Inflammatory macrophage (primary cell): ENCODE results near the gene PLA2G12B.
"Not testable (repeated sequence)": the region's sequence is repeated elsewhere in the genome, so short reads cannot be mapped to it uniquely, and the experiment has no call there.

Source experiments
- DNase-seq, 2 donors: peaks; one replicate each; pipeline ENCODE4 v3.0.0-alpha.2; 2020 to 2022

The PLA2G12B gene

DNA sequence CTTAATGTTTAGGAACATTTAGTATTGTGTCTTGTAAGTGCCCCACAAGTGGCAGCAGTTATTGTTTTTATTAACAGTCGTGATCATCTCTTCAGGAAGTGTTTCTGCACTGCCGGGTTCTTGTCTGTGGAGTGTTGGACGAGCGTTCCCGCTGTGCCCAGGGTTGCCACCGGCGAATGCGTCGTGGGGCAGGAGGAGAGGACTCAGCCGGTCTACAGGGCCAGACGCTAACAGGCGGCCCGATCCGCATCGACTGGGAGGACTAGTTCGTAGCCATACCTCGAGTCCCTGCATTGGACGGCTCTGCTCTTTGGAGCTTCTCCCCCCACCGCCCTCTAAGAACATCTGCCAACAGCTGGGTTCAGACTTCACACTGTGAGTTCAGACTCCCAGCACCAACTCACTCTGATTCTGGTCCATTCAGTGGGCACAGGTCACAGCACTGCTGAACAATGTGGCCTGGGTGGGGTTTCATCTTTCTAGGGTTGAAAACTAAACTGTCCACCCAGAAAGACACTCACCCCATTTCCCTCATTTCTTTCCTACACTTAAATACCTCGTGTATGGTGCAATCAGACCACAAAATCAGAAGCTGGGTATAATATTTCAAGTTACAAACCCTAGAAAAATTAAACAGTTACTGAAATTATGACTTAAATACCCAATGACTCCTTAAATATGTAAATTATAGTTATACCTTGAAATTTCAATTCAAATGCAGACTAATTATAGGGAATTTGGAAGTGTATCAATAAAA is 22.2 kb downstream of the PLA2G12B start:
- DNase-seq: no peak

DNA sequence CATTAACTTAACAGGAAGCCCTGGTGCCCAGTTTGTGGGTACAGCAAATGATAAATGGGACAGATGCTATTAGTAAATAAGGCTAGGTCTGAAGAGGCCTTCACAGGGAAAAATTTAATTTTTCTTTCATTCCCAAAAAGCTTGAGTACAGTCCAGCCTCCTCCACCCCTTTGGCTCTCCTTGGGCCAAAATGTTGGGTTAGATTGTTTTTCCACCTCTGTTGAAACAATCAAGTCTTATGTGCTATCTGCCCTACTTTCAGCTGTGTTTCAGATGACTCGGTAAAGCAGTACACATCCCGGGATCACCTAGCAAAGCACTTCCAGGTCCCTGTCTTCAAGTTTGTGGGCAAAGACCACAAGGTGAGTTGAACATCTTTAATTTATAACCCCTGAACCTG is 24.3 kb downstream of the PLA2G12B start:
- DNase-seq: no peak

DNA sequence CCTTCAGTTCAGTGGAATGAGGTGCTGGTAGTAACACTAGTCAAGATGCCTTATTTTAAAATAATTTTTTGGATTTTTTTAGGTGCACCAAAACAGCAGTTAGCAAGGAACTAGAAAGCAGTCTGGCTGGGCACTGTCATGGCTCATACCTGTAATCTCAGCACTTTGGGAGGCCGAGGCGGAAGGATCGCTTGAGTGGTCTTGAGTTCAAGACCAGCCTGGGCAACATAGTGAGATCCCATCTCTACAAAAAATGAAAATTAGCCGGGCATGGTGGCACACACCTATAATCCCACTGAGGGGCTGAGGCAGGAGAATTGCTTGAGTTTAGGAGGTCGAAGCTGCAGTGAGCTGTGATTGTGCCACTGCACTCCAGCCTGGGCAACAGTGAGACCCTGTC is 25.8 kb downstream of the PLA2G12B start:
- no peak for DNase-seq

DNA sequence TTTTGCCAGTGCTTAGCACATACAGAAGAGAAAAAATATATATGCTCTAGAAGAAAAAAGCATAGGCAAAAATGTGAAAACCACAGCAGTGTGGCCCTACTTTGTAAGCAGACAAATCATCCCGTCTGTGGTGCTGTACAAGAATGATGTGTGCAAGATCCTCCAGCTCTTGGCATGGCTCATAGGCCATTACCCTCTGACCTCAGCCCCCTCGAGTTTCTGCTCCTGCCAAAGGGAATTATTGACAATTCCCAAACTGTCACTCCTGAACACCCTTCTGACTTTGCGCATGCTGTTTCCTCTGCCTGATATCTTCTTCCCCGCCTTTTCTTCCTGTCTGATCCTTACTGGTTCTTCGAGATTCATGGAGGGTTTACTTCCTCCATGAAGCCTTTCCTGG is 27.1 kb downstream of the PLA2G12B start:
- no peak for DNase-seq

DNA sequence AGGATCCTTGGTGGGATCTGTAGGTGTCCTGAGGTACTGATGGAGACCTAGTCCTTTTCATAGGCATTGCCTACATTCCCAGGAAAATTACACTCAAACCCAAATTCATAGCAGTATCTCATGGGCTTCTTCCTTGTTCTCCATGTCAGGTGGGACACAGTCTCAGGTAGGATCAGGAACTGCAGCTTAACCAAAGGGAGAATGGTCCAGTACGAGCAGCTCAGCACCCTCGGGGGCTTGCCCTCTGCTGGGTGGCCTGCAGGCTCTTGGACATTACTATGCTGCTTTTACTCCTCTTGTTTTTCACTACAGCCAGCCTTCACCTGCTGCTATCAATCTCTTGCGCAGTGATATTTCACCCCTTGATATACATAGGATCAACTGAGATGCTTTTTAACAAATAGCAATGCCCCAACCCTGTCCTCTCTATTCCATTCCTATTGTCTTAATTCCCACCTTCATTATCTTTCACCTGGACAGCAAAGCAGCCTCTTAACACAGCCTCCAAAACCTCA is 28.6 kb downstream of the PLA2G12B start:
- DNase-seq: no peak

DNA sequence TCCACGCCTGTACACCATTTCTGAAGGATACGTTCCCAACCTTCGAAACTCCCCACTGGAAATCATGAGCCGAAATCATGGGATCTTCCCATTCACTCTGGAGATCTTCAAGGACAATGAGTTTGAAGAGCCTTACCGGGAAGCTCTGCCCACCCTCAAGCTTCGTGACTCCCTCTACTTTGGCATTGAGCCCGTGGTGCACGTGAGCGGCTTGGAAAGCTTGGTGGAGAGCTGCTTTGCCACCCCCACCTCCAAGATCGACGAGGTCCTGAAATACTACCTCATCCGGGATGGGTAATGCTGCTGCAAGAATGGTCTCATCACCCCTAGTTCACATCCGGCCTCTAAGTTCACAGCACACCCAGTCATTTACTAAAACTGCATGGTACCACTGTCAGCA is 30.3 kb downstream of the PLA2G12B start:
- DNase-seq: no peak

DNA sequence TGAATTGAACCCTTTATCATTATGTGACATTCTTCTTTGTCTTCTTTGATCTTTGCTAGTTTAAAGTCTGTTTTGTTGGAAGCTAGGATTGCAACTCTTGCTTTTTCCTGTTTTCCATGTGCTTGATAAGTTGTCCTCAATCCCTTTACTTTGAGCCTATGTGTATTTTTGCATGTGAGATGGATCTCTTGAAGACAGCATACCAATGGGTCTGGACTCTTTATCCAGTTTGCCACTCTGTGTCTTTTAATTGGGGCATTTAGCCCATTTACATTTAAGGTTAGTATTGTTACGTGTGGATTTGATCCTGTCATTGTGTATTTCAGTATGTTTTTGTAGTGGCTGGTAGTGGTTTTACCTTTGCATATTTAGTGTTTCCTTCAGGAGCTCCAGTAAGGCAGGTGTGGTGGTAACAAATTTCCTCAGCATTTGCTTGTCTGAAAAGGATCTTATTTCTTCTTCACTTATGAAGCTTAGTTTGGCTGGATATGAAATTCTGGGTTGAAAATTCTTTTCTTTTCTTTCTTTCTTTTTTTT is 33.4 kb downstream of the PLA2G12B start:
- not testable (repeated sequence) for DNase-seq

DNA sequence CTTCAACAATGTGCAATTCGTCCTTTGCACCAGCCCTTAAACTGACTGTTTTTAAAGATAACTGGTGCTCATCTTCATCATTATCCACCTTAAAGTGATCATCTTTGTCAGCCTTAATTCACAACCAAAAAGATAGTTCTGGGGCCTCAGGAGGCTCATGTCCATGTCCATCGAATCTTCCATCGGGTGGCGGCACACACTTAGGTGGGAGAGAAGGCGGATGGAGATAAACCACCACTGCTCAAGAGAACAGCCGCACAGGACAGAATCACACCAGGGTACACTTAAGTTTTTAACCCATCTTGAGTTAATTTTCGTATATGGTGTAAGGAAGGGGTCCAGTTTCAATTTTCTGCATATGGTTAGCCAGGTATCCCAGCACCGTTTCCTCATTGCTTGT is 36.3 kb downstream of the PLA2G12B start:
- no peak for DNase-seq

DNA sequence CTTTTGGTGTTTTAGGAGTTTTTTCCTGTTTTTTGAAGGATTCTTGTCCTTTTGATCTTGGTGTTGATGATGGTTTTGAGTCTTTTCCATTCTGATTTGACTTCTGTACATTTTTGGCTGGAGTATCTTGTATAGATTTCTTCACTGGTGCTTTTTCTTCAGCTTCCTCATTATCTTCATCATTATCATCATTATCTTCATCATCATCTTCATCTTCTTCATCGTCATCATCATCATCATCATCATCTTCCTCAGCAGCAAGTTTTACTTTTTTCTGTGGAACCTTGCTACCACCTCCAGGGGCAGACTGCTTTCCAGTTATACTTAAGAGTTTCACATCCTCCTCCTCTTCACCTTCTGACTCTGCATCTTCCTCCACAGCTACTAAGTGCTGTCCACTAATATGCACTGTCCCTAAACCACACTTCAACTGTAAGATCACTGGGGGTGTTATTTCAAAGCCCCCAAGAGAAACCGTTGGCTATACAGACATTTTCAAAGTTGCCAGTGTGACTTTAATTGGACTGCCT is 36.7 kb downstream of the PLA2G12B start:
- DNase-seq: not testable (repeated sequence)

DNA sequence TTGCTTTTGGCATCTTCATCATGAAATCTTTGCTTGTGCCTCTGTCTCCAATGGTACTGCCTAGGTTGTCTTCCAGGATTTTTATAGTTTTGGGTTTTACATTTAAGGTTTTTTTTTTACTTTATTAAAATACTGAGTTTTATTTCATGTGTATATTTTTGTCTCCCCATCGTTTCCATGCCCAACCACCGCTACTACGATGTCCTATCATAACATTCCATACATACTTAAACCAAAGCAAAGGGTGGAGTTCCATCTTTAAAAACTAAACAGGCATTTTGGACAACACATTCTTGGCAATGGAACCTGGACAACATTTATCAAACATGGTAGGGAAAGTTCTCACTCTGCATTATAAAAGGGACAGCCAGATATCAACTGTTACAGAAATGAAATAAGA is 37.4 kb downstream of the PLA2G12B start:
- DNase-seq: not testable (repeated sequence)

DNA sequence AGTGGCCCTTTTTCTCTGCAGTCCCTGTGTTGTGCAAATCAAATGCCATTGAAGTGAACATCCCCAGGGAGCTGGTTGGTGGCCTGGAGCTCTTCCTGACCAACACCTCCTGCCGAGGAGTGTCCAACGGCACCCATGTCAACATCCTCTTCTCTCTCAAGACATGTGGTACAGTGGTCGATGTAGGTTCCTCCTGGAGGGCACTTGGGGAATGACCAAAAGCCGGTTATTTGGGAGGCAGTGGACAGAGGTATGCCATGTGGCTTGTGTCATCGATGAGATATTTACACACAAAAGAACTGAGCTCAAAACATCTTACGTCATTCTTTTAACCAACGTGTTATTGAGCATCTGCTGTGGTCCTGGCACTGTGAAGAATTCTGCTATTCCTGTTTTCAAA is 41.3 kb downstream of the PLA2G12B start:
- no peak for DNase-seq

DNA sequence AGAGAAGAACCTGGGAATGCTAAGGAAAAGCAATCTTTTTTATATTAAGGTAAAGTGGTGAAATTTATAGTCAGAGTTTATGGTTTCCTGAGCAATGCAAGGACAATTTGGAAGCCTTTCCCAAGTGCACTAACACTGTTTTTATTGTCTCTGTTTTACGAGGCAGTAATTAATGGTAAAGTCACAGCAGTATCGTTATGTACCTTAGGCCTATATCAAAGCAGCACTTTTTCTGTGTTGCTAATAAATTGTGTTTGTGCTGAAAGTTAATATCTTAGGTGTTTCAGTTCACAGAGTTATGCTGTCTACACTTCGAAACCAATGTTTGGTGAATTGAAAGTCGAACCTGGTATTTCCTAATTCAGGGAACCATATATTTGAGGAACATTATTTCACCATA is 41.9 kb downstream of the PLA2G12B start:
- DNase-seq: no peak

DNA sequence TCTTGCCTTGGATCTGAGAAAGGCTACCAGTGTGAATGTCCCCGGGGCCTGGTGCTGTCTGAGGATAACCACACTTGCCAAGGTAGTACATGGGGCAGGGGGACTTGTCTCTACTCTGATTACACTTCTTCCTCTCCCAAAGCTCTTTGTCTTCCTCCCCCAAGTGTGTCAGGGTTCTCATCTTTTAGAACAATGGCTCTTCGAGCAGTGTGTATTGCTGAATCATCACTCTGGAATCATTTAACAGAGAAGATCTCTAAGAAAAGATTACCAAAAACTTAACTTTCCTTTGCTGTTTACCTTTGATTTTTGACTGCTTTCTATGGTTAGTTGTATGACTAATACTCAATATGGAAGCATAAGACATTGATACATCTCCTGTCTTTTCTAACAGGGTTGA is 42.8 kb downstream of the PLA2G12B start:
- DNase-seq: no peak

DNA sequence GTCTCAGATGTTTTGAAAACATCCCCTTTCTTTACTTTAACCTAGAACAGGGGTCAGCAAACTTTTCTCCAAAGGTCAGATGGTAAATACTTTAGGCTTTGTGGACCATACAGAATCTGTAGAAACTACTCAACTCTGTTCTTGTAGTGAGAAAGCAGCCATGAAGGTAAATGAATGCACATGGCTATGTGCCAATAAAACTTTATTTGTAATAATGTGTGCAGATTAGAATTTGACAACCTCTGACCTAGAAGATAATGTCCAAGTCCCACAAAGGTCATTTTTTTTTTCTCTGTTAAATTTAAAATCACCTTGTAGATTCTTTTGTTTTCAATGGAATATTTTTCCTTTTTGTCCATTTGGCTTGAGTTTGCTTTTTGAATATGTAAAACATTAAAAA is 43.9 kb downstream of the PLA2G12B start:
- no peak for DNase-seq

DNA sequence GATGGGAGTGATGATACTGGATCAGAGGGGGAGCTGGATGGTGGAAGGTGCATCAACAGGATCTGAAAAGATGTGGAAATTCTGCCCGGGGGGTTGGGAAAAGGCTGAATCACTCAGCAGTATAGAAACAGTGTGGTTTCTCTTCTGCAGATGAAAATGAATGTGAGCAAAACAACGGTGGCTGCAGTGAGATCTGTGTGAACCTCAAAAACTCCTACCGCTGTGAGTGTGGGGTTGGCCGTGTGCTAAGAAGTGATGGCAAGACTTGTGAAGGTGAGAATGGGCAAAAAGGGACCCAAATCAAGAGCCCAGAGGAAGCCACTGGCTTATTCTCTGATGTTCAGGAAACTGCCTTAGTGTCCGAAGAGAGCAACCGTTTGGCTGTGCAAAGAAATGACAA is 48.2 kb downstream of the PLA2G12B start:
- no peak for DNase-seq

DNA sequence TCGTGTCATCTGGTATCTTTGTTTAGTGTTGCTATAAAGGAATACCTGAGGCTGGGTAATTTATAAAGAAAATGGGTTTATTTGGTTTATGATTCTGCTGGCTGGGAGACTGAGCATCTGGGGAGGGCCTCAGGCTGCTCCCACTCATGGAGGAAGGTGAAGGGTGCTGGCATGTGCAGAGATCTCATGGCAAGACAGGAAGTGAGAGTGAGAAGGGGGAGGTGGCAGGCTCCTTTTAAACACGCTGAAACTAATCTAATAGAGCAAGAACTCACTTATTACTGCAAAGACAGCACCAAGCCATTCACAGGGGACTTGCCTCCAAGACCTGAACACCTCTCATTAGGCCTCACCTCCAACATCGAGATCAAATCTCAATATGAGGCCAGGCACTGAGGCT is 49.8 kb downstream of the PLA2G12B start:
- DNase-seq: no peak

DNA sequence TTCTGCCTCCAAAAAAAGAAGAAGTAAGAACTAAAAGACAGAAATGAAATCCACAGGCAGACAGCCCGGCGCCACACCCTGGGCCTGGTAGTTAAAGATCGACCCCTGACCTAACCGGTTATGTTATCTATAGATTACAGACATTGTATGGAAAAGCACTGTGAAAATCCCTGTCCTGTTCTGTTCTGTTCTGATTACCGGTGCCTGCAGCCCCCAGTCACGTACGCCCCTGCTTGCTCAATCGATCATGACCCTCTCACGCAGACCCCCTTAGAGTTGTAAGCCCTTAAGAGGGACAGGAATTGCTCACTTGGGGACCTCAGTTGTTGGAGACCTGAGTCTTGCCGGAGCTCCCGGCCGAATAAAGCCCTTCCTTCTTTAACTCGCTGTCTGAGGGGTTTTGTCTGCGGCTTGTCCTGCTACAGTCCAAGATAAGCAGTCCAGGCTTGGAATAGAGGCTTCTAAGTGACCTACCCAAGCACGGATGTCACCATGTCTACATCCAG is 50.6 kb downstream of the PLA2G12B start:
- not testable (repeated sequence) for DNase-seq

DNA sequence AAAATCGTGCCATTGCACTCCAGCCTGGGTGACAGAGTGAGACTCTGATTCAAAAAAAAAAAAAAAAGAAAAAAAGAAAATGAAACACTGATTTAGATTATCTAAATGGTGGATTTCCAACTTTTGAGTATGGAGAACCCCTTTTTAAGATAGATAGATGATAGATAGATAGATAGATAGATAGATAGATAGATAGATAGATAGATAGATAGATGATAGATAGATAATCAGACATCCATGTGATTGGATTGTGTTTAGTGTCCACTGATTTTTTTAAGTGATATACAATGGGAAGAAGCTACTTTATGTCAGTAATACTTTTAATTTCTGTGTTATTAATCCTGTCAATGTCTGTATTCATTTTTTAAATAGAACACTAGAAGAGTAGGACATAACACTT is 55.1 kb downstream of the PLA2G12B start:
- DNase-seq: no peak

DNA sequence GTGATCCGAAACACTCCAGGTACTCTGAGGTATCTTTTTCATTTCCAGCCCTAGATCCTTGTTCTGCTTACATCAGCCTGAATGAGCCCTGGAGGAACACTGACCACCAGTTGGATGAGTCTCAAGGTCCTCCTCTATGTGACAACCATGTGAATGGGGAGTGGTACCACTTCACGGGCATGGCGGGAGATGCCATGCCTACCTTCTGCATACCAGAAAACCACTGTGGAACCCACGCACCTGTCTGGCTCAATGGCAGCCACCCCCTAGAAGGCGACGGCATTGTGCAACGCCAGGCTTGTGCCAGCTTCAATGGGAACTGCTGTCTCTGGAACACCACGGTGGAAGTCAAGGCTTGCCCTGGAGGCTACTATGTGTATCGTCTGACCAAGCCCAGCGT is 56.0 kb downstream of the PLA2G12B start:
- DNase-seq: no peak

DNA sequence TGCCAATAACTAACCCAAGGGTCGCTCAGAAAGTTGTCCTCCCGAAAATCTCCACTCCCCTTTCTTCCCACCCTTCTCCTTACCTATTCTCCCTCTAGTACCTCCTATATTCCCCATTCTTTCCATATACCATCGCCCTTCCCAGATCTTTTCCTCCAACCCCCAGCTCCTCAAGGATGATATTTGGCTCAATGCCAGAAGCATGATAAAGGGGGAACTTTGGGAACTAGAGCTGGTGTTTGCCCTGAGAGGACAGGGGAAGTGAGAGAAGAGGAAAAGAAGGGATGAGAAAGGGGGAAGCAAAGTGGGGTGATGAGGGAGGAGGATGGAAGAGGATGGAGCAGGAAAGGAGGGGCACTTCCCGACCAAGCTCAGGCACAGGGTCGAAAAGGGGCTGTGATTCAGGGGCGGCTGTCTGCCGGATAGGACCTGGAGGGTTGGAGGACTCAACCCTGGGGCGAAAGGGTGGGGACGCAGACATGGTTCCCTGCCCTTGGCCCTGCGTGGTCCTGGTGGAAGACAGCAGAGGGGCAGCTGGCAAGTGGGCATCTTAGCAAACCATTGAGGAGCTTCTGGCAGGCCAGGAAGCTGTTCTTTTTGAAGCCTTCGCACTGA is 59.3 kb downstream of the PLA2G12B start:
- no peak for DNase-seq

DNA sequence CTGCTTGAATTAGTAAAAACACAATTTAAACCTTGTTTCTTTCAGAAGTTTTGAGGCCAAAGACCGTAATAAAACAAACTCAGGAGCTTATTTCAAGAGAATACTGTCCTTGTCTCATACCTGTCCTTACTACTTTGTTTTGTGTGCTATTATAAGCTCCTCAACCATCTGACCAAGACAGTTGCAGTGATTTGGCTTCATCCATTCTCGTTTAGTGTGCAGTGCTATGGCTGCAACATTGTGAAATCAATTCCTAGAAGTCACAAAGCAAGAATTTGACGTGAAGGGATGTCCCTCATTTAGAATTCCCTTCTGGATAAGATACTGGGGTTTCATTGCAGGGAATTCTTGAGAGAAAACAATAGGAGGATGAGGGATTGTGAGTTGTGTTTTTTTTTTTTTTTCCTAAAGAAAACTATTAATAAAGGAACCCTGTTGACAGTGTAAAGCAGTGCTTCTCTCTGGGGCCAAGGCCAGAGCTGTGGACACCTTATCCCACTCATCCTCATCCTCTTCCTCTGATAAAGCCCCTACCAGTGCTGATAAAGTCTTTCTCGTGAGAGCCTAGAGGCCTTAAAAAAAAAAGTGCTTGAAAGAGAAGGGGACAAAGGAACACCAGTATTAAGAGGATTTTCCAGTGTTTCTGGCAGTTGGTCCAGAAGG is 61.3 kb downstream of the PLA2G12B start, which contains the start of gene OIT3:
OIT3 (plus strand) TSS at position 604 of the 663 bp plus-strand sequence. CDS start 60 bp downstream, outside the sequence.
- no peak for DNase-seq

DNA sequence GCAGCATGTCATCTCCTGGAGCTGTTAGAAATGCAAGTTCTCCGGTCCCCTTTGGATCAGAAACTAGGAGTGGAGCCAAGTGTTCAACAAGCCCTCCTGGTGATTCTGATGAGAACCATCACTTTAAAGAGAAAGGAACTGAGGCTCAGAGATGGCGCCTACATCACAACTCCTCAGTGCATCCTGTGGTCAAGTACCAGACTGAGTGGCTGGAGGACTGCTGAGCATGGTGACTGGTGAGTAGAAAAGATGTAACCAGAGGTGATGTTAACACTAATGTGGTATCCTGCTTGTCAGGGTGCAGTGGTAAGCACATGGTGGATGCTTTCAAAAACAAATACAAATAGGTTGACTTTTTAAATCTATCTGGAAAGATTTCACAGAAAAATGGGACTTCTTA is 64.5 kb downstream of the PLA2G12B start:
- DNase-seq: no peak

DNA sequence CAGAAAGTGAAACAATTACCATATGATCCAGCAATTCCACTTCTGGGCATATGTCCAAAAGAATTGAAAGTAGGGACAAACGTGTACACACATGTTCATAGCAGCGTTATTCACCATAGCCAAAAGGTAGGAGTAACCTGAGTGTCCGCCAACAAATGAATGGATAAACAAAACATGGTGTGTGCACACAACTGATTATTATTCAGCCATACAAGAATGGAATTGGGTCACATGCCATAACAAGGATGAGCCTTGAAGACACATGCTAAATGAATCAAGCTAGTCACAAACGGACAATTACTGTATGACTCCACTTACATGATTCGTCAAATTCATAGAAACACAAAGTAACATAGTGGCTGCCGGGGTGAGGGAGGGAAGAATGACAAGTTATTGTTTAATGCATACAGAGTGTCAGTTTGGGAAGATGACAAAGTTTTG is 65.2 kb downstream of the PLA2G12B start:
- DNase-seq: no peak
